Suprapubic skin (tissue), 4 donors: ENCODE measurements around the gene C9orf40. TPM values are rescaled to one million over a fixed set of nuclear protein-coding genes. Genes with fewer than 3 reads are reported as not detected.
A peak's percentile ranks its signal among the peaks of the same experiment; 100 is the strongest.

Experiments
- DNase-seq, 2 donors: peaks; one replicate each; pipeline ENCODE4 v3.0.0-alpha.2; 2019; ENCODE audit warnings: low spot score in 2 of 2
- H3K27ac ChIP-seq: fragments of 200-600 bp; sonication (generic); one replicate; pipeline ENCODE4 v1.5.1; 2019
- H3K27me3 ChIP-seq: fragments of 200-600 bp; sonication (generic); one replicate; pipeline ENCODE4 v1.5.1; 2019
- H3K36me3 ChIP-seq: fragments of 200-600 bp; sonication (generic); one replicate; pipeline ENCODE4 v1.5.1; 2019
- H3K4me1 ChIP-seq: fragments of 200-600 bp; sonication (generic); one replicate; pipeline ENCODE4 v1.5.1; 2019
- H3K4me3 ChIP-seq: fragments of 200-600 bp; sonication (generic); one replicate; pipeline ENCODE4 v1.5.1; 2019; ENCODE audit warnings: mild to moderate bottlenecking
- H3K9me3 ChIP-seq: fragments of 200-600 bp; sonication (generic); one replicate; pipeline ENCODE4 v1.5.1; 2019
- EP300 ChIP-seq: sonication (generic); formaldehyde crosslinking; IDR thresholded peaks from one replicate; pipeline ENCODE4 v1.6.1; 2017; ENCODE audit warnings: antibody characterized with exemption
- POLR2A ChIP-seq, 2 donors: fragments of 450-650 bp; IDR thresholded peaks; one replicate each; pipeline ENCODE4 v1.6.1; 2017; ENCODE audit warnings: antibody characterized with exemption in 2 of 2, mild to moderate bottlenecking in 2 of 2, moderate library complexity in 2 of 2
- POLR2AphosphoS5 ChIP-seq, 3 donors: sonication (generic); formaldehyde crosslinking; IDR thresholded peaks; one replicate each; pipeline ENCODE4 v1.6.1; 2017; ENCODE audit warnings: antibody characterized with exemption in 3 of 3
- WGBS: methylation state at CpG from one replicate; pipeline ENCODE4 v1.1.5; 2018; 5-methylcytosine and 5-hydroxymethylcytosine counted together
- total RNA-seq, 4 donors: library from RNA; depleted of rRNA; stranded (reverse); fragments of >200 nt; gene quantifications; one replicate each; pipeline ENCODE4 v1.1.0, GENCODE V29; 2016
- TF ChIP-seq, protein P1 (sequence below), 2 donors: fragments of 200-600 bp in 1 of 2; fragments of 450-650 bp in 1 of 2; sonication (generic) in 1 of 2; IDR thresholded peaks; one replicate each; pipeline ENCODE4 v1.5.1; 2016 to 2019; ENCODE audit warnings: antibody characterized with exemption in 2 of 2, mild to moderate bottlenecking in 1 of 2, moderate library complexity in 1 of 2

The C9orf40 gene
- total RNA-seq, 4 donors from 2014 or later = 2.0 to 3.3 (median 3.0) TPM

DNA sequence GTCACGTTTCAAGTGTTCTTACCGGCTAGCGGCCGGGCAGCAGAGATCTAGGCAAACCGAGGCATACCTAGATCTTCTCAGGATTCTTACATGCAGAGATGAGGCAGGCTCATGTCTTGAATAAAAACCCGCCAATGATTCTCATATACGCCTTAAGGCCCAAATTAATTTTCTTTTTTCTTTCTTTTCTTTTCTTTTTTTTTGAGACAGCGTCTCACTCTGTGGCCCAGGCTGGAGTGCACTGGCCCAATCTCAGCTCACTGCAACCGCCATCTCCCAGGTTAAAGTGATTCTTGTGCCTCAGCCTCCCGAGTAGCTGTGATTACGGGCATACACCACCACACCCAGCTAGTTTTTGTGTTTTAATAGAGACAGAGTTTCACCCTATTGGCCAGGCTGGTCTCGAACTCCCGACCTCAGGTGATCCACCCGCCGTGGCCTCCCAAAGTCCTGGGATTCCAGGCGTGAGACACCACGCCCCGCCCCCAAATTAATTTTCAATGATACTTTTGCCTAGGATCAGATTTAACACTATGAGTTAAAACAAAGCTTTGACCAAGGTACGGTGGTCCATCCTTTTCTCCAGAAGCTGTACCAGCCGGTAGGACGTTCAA lies 1.5 kb downstream of the C9orf40 start:
- H3K4me3 ChIP-seq = peak overlapping the region; percentile 80
- TF ChIP-seq POLR2A (IDR thresholded peaks at IDR 0.05) (no peak), EP300 (no peak), POLR2AphosphoS5 (IDR thresholded peaks at IDR 0.05) (no peak)
- TF ChIP-seq, protein P1, sequence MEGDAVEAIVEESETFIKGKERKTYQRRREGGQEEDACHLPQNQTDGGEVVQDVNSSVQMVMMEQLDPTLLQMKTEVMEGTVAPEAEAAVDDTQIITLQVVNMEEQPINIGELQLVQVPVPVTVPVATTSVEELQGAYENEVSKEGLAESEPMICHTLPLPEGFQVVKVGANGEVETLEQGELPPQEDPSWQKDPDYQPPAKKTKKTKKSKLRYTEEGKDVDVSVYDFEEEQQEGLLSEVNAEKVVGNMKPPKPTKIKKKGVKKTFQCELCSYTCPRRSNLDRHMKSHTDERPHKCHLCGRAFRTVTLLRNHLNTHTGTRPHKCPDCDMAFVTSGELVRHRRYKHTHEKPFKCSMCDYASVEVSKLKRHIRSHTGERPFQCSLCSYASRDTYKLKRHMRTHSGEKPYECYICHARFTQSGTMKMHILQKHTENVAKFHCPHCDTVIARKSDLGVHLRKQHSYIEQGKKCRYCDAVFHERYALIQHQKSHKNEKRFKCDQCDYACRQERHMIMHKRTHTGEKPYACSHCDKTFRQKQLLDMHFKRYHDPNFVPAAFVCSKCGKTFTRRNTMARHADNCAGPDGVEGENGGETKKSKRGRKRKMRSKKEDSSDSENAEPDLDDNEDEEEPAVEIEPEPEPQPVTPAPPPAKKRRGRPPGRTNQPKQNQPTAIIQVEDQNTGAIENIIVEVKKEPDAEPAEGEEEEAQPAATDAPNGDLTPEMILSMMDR (IDR thresholded peaks at IDR 0.05) = no peak
- H3K36me3 ChIP-seq = no peaks in the 10 kb centered on the region
- H3K4me1 ChIP-seq = peaks cover 11% of the 10 kb centered on the region
- no peaks in the 10 kb centered on the region for H3K27me3 ChIP-seq
- WGBS = 67% methylated on average over 21 of the region's 21 CpGs
- H3K27ac ChIP-seq = peak overlapping the region; percentile 96
- H3K9me3 ChIP-seq = no peaks in the 10 kb centered on the region
- DNase-seq = no peak

DNA sequence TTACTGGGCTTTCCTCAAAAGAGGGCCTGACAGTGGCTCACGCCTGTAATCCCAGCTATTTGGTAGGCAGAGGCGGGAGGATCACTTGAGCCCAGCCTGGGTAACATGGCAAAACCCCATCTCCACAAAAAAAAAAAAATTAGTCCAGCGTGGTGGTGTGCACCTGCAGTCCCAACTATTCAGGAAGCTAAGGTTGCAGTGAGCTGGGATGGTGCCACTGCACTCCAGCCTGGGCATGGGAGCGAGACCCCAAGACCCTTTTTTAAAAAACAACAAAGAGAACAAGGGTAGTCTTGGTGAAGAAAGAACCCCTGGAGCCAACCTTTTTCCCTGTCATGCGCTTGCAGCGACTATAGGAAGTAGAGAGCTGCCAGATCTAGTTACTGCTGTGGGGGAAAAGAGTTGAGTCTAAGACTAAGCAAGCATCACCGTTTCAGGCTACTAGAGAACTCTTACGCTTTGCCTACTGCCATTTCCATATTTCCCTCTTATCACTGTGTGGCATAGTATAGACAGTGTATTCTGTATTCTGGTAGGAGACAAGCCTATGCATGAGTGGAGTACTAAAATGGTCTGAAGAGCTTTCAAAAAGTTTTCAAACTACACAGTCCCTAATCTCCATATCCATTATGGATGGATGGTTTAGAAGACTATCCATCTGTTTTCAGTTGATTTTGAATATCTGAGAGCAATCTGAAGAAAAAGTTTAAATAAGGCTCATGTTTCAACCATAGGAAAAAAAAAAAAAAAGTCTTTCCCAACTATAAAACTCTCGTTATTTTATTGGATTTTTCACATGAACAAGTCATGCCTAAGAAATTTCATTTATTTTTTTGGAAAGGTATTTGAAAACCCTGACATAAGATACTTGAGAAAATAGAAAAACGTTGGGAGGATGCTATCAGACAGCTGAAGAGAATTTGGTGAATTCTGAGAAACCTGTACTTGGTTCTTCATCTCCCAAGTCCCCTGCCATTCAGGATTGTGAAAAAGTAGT lies 2.6 kb downstream of the C9orf40 start:
- Histone ChIP-seq H3K27ac (no peak overlapping the region), H3K27me3 (no peaks in the 10 kb centered on the region), H3K9me3 (no peaks in the 10 kb centered on the region), H3K4me1 (peaks cover 11% of the 10 kb centered on the region), H3K36me3 (no peaks in the 10 kb centered on the region), H3K4me3 (no peak overlapping the region)
- WGBS = 86% methylated on average over 10 of the region's 10 CpGs
- TF ChIP-seq POLR2A (IDR thresholded peaks at IDR 0.05) (no peak), EP300 (no peak), POLR2AphosphoS5 (IDR thresholded peaks at IDR 0.05) (no peak)
- TF ChIP-seq, protein P1 (IDR thresholded peaks at IDR 0.05) = no peak
- DNase-seq = no peak

DNA sequence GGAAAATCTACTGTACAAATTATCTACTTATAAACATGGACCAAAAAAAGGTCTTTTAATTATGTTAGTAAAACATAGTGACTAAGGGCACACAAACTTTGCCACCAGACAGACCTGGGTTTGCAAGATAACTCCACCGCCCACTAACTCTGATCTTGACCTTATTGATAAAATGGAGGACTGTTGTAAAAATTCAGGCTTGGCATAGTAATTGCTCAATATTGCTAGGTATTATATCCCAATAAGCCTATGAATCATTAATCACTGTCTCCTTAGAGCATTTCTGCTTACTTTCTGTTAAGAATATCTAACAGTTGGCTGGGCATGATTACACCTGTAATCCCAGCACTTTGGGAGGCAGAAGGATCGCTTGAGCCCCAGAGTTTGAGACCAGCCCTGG lies 3.8 kb downstream of the C9orf40 start:
- no peak for DNase-seq
- no peaks in the 10 kb centered on the region for H3K27me3 ChIP-seq
- H3K4me1 ChIP-seq = peaks cover 9% of the 10 kb centered on the region
- no peak overlapping the region for H3K27ac ChIP-seq
- WGBS = 90% methylated on average over 2 of the region's 2 CpGs
- H3K36me3 ChIP-seq = no peaks in the 10 kb centered on the region
- no peaks in the 10 kb centered on the region for H3K9me3 ChIP-seq
- no peak for TF ChIP-seq EP300
- no peak for TF ChIP-seq POLR2AphosphoS5 (IDR thresholded peaks at IDR 0.05)
- no peak for TF ChIP-seq POLR2A (IDR thresholded peaks at IDR 0.05)
- TF ChIP-seq, protein P1 (IDR thresholded peaks at IDR 0.05) = no peak
- H3K4me3 ChIP-seq = no peak overlapping the region

DNA sequence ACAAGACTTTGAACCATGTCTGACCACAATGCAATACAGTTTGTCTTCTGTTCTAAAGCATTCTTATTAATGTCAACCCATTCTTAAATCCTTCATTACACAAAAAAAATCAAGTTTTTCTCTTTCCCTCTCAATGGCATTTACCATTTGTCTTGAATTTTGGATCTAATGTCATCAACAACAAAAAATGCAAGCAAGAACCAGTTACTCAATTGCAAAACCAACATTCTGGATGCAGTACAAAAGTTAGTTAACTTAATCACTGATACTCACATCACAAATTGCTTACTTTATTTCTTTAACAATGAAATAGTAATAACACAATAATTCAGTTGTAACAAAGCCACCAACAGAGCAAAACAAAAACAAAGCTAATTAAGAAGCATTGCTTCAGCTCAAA lies 6.0 kb downstream of the C9orf40 start:
- Histone ChIP-seq H3K4me3 (no peak overlapping the region), H3K27me3 (no peaks in the 10 kb centered on the region), H3K36me3 (no peaks in the 10 kb centered on the region), H3K4me1 (peaks cover 4% of the 10 kb centered on the region), H3K27ac (no peak overlapping the region), H3K9me3 (no peaks in the 10 kb centered on the region)
- DNase-seq = no peak
- TF ChIP-seq EP300 = no peak
- TF ChIP-seq POLR2A (IDR thresholded peaks at IDR 0.05) = no peak
- TF ChIP-seq, protein P1 (IDR thresholded peaks at IDR 0.05) = no peak
- TF ChIP-seq POLR2AphosphoS5 (IDR thresholded peaks at IDR 0.05) = no peak

DNA sequence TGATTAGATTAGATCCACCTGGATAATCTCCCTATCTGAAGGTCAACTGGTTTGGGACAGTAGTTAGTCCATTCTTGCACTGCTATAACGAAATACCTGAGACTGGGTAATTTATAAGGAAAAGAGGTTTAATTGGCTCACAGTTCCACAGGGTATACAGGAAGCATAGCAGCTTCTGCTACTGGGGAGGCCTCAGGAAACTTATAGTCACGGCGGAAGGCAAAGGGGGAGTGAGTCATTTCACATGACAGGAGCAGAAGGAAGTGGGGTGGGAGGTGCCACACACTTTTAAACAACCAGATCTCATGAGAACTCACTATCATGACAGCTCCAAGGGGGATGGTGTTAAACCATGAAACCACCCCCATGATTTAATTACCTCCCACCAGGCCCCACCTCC lies 9.9 kb downstream of the C9orf40 start:
- TF ChIP-seq, protein P1 (IDR thresholded peaks at IDR 0.05) = no peak
- TF ChIP-seq POLR2AphosphoS5 (IDR thresholded peaks at IDR 0.05) = no peak
- H3K27me3 ChIP-seq = no peaks in the 10 kb centered on the region
- WGBS = 63% methylated on average over 3 of the region's 3 CpGs
- no peak overlapping the region for H3K4me3 ChIP-seq
- no peaks in the 10 kb centered on the region for H3K4me1 ChIP-seq
- no peak for DNase-seq
- no peaks in the 10 kb centered on the region for H3K36me3 ChIP-seq
- H3K9me3 ChIP-seq = no peaks in the 10 kb centered on the region
- no peak overlapping the region for H3K27ac ChIP-seq
